HepG2 (cell line): ENCODE data around the gene FRMD4B. TPM values are rescaled to one million over a fixed set of nuclear protein-coding genes. Genes with fewer than 3 reads are reported as not detected.

ENCODE experiments used
- ATAC-seq: fragments of 200-7000 bp; cut with Tn5 transposase; 3 replicates; pipeline ENCODE4 v1.9.1; 2020; ENCODE audit warnings: mild to moderate bottlenecking, moderate library complexity
- BruUV-seq: library from RNA; stranded (reverse); fragments of 400-500 nt; replicated peaks from 2 replicates; lab custom pipeline; 2021; lab: Mats Ljungman, UMichigan
- CTCF ChIA-PET: fragments of 300-600 bp; formaldehyde crosslinking; extraction: SDS; loops from one replicate; lab custom pipeline; 2021; ENCODE audit warnings: low total read pairs, inconsistent platforms, low intra/inter-chr PET ratio; lab: Yijun Ruan, JAX
- POLR2A ChIA-PET: fragments of 350-600 bp; sonication (Branson Sonifier 250); formaldehyde crosslinking; loops from one replicate; lab custom pipeline; 2020; ENCODE audit warnings: antibody characterized with exemption, inconsistent platforms; lab: Yijun Ruan, JAX
- DNase-seq: peaks from one replicate; pipeline ENCODE4 v3.0.0-alpha.2; 2015; ENCODE audit warnings: low spot score
- FAIRE-seq: peaks from 3 replicates; lab custom pipeline; 2011; peaks lifted over from hg19 to GRCh38; lab: Jason Lieb, UNC
- H2AFZ ChIP-seq: one replicate; pipeline ENCODE4 v1.6.1; 2011; ENCODE audit warnings: low read length, inconsistent platforms
- H3K27ac ChIP-seq: fragments of 300-600 bp; 3 replicates; pipeline ENCODE4 v1.8.0; 2011; ENCODE audit warnings: mixed run types, mild to moderate bottlenecking, mixed read lengths, low read length, inconsistent platforms; ENCODE audit not compliant: insufficient read depth; ENCODE audit errors: extremely low read length
- H3K27me3 ChIP-seq, 2 experiments: fragments of 200-600 bp in 1 of 2; 2 replicates in 1 of 2; 3 replicates in 1 of 2; pipeline versions ENCODE4 v1.6.0 to v1.8.0; 2011; ENCODE audit warnings: low read length in 2 of 2, mild to moderate bottlenecking in 2 of 2, moderate library complexity in 2 of 2, inconsistent platforms in 1 of 2; ENCODE audit not compliant: insufficient read depth in 2 of 2, control insufficient read depth in 1 of 2
- H3K36me3 ChIP-seq, 2 experiments: fragments of 200-600 bp in 1 of 2; replicated peaks in 1 of 2; 2 replicates in 1 of 2; 3 replicates in 1 of 2; pipeline versions ENCODE4 v1.5.1 to v1.8.0; 2011; ENCODE audit warnings: low read length in 2 of 2, inconsistent platforms in 1 of 2; ENCODE audit not compliant: insufficient read depth in 2 of 2, control insufficient read depth in 1 of 2
- H3K4me1 ChIP-seq: 2 replicates; pipeline ENCODE4 v1.5.1; 2012; ENCODE audit warnings: low read length, inconsistent platforms; ENCODE audit not compliant: insufficient read depth
- H3K4me2 ChIP-seq: 2 replicates; pipeline ENCODE4 v1.6.0; 2011; ENCODE audit warnings: low read depth, low read length, inconsistent platforms
- H3K4me3 ChIP-seq, 3 experiments: fragments of 200-600 bp in 1 of 3; sonication (generic), shearing (Covaris generic) in 1 of 3; replicated peaks in 1 of 3; 2 replicates each; pipeline ENCODE4 v1.5.1; 2011 to 2016; ENCODE audit warnings: low read length in 3 of 3, inconsistent platforms in 2 of 3, low read depth in 2 of 3, mild to moderate bottlenecking in 2 of 3, control low read depth in 1 of 3, mixed read lengths in 1 of 3; ENCODE audit not compliant: insufficient read depth in 1 of 3
- H3K79me2 ChIP-seq: one replicate; pipeline ENCODE4 v1.6.1; 2011; ENCODE audit warnings: low read length, inconsistent platforms; ENCODE audit not compliant: insufficient read depth
- H3K9ac ChIP-seq: 2 replicates; pipeline ENCODE4 v1.6.0; 2011; ENCODE audit warnings: mild to moderate bottlenecking, low read depth, low read length, inconsistent platforms; ENCODE audit not compliant: insufficient read depth
- H3K9me3 ChIP-seq: 2 replicates; pipeline ENCODE4 v1.5.1; 2012; ENCODE audit warnings: mild to moderate bottlenecking, low read length
- H4K20me1 ChIP-seq: 2 replicates; pipeline ENCODE4 v1.6.0; 2011; ENCODE audit warnings: inconsistent platforms, mild to moderate bottlenecking, low read length, moderate library complexity; ENCODE audit not compliant: insufficient read depth
- BRF2 ChIP-seq: sonication (generic); formaldehyde crosslinking; IDR thresholded peaks from 2 replicates; pipeline ENCODE4 v1.8.1; 2022; ENCODE audit warnings: mild to moderate bottlenecking, missing genetic modification reagents
- HOXD1 ChIP-seq: sonication (generic); formaldehyde crosslinking; IDR thresholded peaks from 2 replicates; pipeline ENCODE4 v1.5.0; 2020; ENCODE audit warnings: missing genetic modification reagents
- PRMT3 ChIP-seq: sonication (generic); formaldehyde crosslinking; IDR thresholded peaks from 2 replicates; pipeline ENCODE4 v1.8.1; 2022; ENCODE audit warnings: low read depth, mild to moderate bottlenecking, moderate library complexity, missing genetic modification reagents, borderline replicate concordance
- SKI ChIP-seq: fragments of 450-650 bp; IDR thresholded peaks from one replicate; pipeline ENCODE4 v1.6.1; 2018; ENCODE audit warnings: mild to moderate bottlenecking; ENCODE audit not compliant: partially characterized antibody
- SKIL ChIP-seq: sonication (generic); formaldehyde crosslinking; IDR thresholded peaks from 2 replicates; pipeline ENCODE4 v1.8.0; 2022; ENCODE audit warnings: missing genetic modification reagents, mild to moderate bottlenecking, moderate library complexity, borderline replicate concordance
- TERF1 ChIP-seq: sonication (generic); formaldehyde crosslinking; IDR thresholded peaks from 2 replicates; pipeline ENCODE4 v1.8.0; 2022; ENCODE audit warnings: mild to moderate bottlenecking, missing genetic modification reagents, moderate library complexity
- TOE1 ChIP-seq: sonication (generic); formaldehyde crosslinking; IDR thresholded peaks from 2 replicates; pipeline ENCODE4 v1.4.0; 2020; ENCODE audit warnings: mild to moderate bottlenecking, missing genetic modification reagents
- ZBTB42 ChIP-seq: sonication (generic); formaldehyde crosslinking; IDR thresholded peaks from 2 replicates; pipeline ENCODE4 v1.5.0; 2020; ENCODE audit warnings: mild to moderate bottlenecking, missing genetic modification reagents
- ZNF607 ChIP-seq: sonication (generic); formaldehyde crosslinking; IDR thresholded peaks from 2 replicates; pipeline ENCODE4 v1.5.1; 2020; ENCODE audit warnings: missing genetic modification reagents, mild to moderate bottlenecking, borderline replicate concordance
- ZNF652 ChIP-seq: IDR thresholded peaks from 2 replicates; pipeline ENCODE4 v1.6.1; 2016; ENCODE audit warnings: low read depth, borderline replicate concordance
- WGBS: methylation state at CpG from one replicate; pipeline ENCODE4 v1.1.6; 2017; ENCODE audit warnings: low lambda C conversion rate; 5-methylcytosine and 5-hydroxymethylcytosine counted together
- in situ Hi-C: cut with HindIII; loops from 2 replicates; pipeline ENCODE4 v1.10.0; 2017; ENCODE audit warnings: low pct_unique_long_range_greater_than_20kb; ENCODE audit not compliant: extremely low pct_ligation_motif_present
- intact Hi-C: fragments of 100-400 bp; cut with micrococcal nuclease; formaldehyde crosslinking; loops from one replicate; pipeline ENCODE4 v1.10.0; 2022; ENCODE audit not compliant: unreplicated experiment
- polyA plus RNA-seq, 8 experiments: library from polyadenylated mRNA; depleted of rRNA in 3 of 8; stranded (reverse) in 7 of 8; unstranded in 1 of 8; fragments of >200 nt; fragmentation: Illumina TruSeq in 4 of 8; extraction: Trizol in 4 of 8; gene quantifications; 2 replicates each; pipeline versions ENCODE4 v1.2.1 to v1.2.3, GENCODE V29; 2011 to 2016; ENCODE audit warnings: low read depth in 4 of 8, missing spikeins in 1 of 8, mixed read lengths in 1 of 8; ENCODE audit not compliant: insufficient read depth in 1 of 8
- total RNA-seq, 5 experiments: library from RNA; depleted of rRNA; stranded (reverse); fragments of >200 nt; fragmentation: Illumina TruSeq; extraction: Trizol; gene quantifications; 2 replicates each; pipeline ENCODE4 v1.2.3, GENCODE V29; 2016; ENCODE audit warnings: low read depth in 1 of 5

The FRMD4B gene
- total and polyA plus RNA-seq, 2 of the 13 experiments (the other 11 are each of a cell fraction or from before 2014, with no cell fraction given), result 3.0 to 3.3 TPM

GRCh38 chr3:69423463-69424155 lies 37.7 kb upstream of the FRMD4B start:
- Histone ChIP-seq H2AFZ (no peak overlapping the region), H3K9ac (no peak overlapping the region), H3K79me2 (no peaks in the 10 kb centered on the region), H3K36me3 (no peaks in the 10 kb centered on the region), H3K27ac (no peak overlapping the region), H3K9me3 (no peaks in the 10 kb centered on the region), H4K20me1 (no peaks in the 10 kb centered on the region; the same call in 1 of the 2 replicates), H3K4me1 (no peaks in the 10 kb centered on the region), H3K4me2 (no peak overlapping the region), H3K27me3 (no peaks in the 10 kb centered on the region), H3K4me3 (no peak overlapping the region)
- in situ Hi-C loops (loop anchor here (25.0 kb wide), 1 partner anchor 261 kb away; no protein-coding TSS in a partner anchor), intact Hi-C loops (no loop called here)
- ChIA-PET POLR2A (no interaction called here), CTCF (no interaction called here)
- WGBS, result 10% methylated on average over 2 of the region's 3 CpGs
- no peak for DNase-seq
- FAIRE-seq, result no peak
- ATAC-seq, result no peak
- TF ChIP-seq TERF1 (CRISPR knock-in tag), result no peak
- TF ChIP-seq SKIL (CRISPR knock-in tag), result no peak
- TF ChIP-seq PRMT3, result no peak
- TF ChIP-seq BRF2 (CRISPR knock-in tag), result no peak
- no peak for TF ChIP-seq ZNF652 (CRISPR knock-in tag)
- TF ChIP-seq HOXD1 (CRISPR knock-in tag), result no peak
- TF ChIP-seq SKI, result no peak
- TF ChIP-seq TOE1 (CRISPR knock-in tag), result no peak
- TF ChIP-seq ZBTB42, result no peak
- TF ChIP-seq ZNF607 (CRISPR knock-in tag), result no peak
- TF ChIP-seq, all 625 proteins: peak for 0
- no TSS peak for BruUV-seq
